ENCODE measurements around the gene MRPL34.

MRPL34 gene

GRCh38 chr19:17312189-17313113, 6.8 kb downstream of the MRPL34 start:
- ATAC-seq (no peak), DNase-seq (no peak)
- H3K4me3 Mint-ChIP-seq = no peak overlapping the region
- no peaks in the 10 kb centered on the region for H3K9me3 Mint-ChIP-seq
- peaks cover 2% of the 10 kb centered on the region for H3K27me3 Mint-ChIP-seq
- no peak overlapping the region for H3K27ac Mint-ChIP-seq
- H3K4me1 Mint-ChIP-seq = peaks cover 30% of the 10 kb centered on the region
- H3K36me3 Mint-ChIP-seq (ENCODE audit: low read depth) = peaks cover 10% of the 10 kb centered on the region

GRCh38 chr19:17314007-17314593, 8.4 kb downstream of the MRPL34 start:
- peaks cover 10% of the 10 kb centered on the region for H3K36me3 Mint-ChIP-seq (ENCODE audit: low read depth)

DNA sequence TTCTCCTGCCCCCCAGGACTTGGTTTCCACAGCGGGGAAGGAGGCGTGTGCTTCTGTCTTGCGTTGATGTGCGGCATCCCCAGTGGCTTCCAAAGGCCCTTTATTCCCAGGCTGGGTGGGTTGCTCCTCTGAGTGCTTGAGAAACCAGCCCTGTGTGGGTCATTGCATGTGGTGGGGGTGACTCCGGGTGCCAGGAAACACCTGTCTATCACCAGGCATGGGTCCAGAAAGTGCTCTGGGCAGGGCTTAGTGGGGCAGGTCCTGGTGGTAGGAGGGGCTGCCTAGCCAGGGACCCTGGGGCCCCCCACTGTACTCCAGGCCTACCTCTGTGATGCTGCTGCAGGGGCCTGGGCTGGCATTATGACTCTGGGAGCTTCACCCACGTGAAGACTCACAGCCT, 13.3 kb downstream of the MRPL34 start:
- no peaks in the 10 kb centered on the region for H3K27me3 Mint-ChIP-seq
- no peak for DNase-seq
- no peak for ATAC-seq
- no peak overlapping the region for H3K27ac Mint-ChIP-seq
- no peaks in the 10 kb centered on the region for H3K9me3 Mint-ChIP-seq
- peaks cover 16% of the 10 kb centered on the region for H3K36me3 Mint-ChIP-seq (ENCODE audit: low read depth)
- H3K4me3 Mint-ChIP-seq = no peak overlapping the region
- H3K4me1 Mint-ChIP-seq = peaks cover 7% of the 10 kb centered on the region

More at GRCh38 chr19:17314007-17314593, 8.4 kb downstream of the MRPL34 start:
- no peaks in the 10 kb centered on the region for H3K9me3 Mint-ChIP-seq
- H3K4me3 Mint-ChIP-seq = no peak overlapping the region
- ATAC-seq (no peak), DNase-seq (no peak)
- H3K27me3 Mint-ChIP-seq = peaks cover 2% of the 10 kb centered on the region
- no peak overlapping the region for H3K27ac Mint-ChIP-seq
- peaks cover 21% of the 10 kb centered on the region for H3K4me1 Mint-ChIP-seq

DNA sequence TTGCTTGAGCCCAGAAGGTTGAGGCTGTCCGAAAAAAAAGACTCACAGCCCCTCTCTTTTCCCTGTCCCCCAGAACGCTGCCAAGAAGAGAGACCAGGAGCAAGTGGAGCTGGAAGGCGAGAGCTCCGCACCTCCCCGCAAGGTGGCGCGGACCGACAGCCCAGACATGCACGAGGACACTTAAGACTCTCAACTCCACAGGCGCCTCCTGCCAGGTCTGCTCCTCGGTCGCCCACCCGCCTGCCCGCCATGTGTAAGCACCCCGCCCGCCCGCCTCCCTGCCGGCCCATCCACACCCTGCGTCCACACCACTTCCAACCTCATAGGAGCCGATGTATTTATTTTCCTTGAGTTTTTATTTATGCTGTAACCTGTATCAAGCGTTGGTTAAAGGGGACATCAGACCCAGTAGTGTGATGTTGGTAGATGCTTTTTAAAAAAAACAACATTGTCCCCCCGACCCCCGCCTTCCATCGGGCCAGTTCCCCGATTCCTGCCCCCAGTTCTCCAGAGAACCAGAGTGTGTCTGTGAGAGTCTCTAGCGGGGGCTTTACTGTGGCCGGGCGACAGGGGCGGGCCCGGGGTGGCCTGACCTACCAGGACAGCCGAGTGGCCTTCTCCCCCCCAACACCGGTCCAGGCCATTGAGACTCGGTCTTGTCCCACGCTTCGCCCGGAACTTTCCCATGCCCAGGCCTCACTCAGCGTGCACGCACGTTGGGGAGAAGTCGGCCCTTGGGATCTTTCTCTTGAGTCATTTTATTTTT, 14.0 kb downstream of the MRPL34 start:
- Mint-ChIP-seq H3K27me3 (no peaks in the 10 kb centered on the region), H3K4me3 (no peak overlapping the region), H3K27ac (no peak overlapping the region), H3K9me3 (no peaks in the 10 kb centered on the region), H3K36me3 (ENCODE audit: low read depth) (peaks cover 16% of the 10 kb centered on the region), H3K4me1 (peaks cover 7% of the 10 kb centered on the region)
- no peak for ATAC-seq
- no peak for DNase-seq

DNA sequence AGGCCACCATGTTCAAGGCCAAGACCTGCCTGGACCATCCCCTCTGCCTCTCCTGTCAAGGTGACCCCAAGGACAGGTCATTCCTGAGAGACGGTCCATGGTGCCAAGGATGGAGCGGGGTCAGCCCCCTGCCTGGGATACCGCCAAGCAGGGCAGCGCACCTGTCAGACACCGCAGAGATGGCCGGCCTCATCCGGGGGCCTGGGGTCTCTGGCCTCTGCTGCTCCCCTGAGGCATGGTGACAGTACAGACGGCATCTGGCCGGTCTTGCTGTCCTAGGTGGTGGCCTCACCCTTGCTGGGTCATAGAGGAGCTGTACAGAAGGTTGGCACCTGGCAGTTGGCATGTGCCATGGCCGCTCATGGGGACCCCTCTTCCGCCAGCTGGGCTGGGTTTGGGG, 14.8 kb downstream of the MRPL34 start:
- peaks cover 16% of the 10 kb centered on the region for H3K36me3 Mint-ChIP-seq (ENCODE audit: low read depth)
- no peak overlapping the region for H3K4me3 Mint-ChIP-seq
- no peak overlapping the region for H3K27ac Mint-ChIP-seq
- DNase-seq = no peak
- no peak for ATAC-seq
- H3K4me1 Mint-ChIP-seq = peaks cover 7% of the 10 kb centered on the region
- H3K9me3 Mint-ChIP-seq = no peaks in the 10 kb centered on the region
- H3K27me3 Mint-ChIP-seq = no peaks in the 10 kb centered on the region

DNA sequence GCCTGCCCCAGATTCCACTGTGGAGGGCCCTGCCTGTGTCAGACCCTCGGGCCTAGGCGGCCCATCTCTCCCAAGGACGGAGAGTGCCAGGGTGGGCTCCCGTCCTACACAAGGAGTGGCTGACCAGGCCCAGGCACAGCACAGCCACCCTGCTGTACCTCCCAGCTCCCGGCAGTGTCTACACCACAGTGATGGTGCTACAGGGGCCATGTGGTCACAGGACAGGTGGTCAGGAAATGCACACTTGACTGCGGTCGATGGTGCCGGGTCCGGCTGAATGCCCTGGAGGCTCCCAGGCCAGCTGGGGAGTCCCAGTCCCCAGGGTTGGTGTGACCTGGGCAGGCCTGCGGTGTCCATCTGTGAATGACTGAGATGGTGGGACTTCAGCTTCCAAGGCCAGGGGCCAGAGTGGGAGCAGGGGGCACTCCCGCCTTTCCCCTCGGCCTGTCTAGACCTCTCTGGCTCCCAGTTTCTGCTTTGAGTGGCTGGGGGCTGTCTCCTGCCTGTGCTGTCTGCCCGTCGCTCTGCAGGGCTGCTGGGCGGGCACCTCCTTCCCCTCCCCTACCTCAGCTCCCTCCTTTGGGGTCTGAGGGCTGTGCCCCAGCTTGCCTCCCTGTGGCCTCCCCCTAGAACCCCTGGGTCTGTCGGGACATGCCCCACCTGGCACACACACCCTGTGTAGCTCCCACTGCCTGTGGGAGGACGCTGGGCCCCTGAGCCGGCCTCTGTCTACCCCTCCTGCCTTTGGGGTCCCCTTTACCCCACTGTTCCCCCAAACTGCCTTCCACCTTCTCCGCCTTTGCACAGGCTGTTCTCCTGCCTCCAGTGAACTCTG, 16.2 kb downstream of the MRPL34 start:
- no peaks in the 10 kb centered on the region for H3K27me3 Mint-ChIP-seq
- peaks cover 8% of the 10 kb centered on the region for H3K36me3 Mint-ChIP-seq (ENCODE audit: low read depth)
- DNase-seq (no peak), ATAC-seq (no peak)
- no peak overlapping the region for H3K4me3 Mint-ChIP-seq
- no peak overlapping the region for H3K27ac Mint-ChIP-seq
- peaks cover 3% of the 10 kb centered on the region for H3K4me1 Mint-ChIP-seq
- no peaks in the 10 kb centered on the region for H3K9me3 Mint-ChIP-seq

DNA sequence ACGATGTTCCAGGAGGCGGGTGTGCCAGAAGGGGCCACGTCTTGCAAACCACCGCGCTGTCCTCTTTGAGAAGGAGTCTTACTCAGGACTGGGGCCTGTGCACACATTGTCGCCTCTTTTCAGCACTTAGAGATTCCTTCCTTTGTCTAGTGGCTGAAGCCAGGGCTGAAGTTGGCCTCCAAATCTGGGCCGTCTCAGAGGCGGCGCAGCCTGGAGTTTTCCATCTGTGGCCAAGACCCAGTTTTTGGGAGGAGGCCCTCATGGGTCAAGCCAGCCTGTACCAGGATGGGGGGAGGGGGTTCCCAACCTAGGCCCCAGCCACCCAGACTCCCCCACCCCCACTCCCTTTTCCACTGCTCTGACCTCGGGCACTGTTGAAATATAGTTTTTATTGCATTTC, 17.2 kb downstream of the MRPL34 start:
- Mint-ChIP-seq H3K4me1 (peaks cover 3% of the 10 kb centered on the region), H3K27me3 (no peaks in the 10 kb centered on the region), H3K4me3 (no peak overlapping the region), H3K36me3 (ENCODE audit: low read depth) (peaks cover 8% of the 10 kb centered on the region), H3K27ac (no peak overlapping the region), H3K9me3 (no peaks in the 10 kb centered on the region)
- ATAC-seq (no peak), DNase-seq (no peak)

DNA sequence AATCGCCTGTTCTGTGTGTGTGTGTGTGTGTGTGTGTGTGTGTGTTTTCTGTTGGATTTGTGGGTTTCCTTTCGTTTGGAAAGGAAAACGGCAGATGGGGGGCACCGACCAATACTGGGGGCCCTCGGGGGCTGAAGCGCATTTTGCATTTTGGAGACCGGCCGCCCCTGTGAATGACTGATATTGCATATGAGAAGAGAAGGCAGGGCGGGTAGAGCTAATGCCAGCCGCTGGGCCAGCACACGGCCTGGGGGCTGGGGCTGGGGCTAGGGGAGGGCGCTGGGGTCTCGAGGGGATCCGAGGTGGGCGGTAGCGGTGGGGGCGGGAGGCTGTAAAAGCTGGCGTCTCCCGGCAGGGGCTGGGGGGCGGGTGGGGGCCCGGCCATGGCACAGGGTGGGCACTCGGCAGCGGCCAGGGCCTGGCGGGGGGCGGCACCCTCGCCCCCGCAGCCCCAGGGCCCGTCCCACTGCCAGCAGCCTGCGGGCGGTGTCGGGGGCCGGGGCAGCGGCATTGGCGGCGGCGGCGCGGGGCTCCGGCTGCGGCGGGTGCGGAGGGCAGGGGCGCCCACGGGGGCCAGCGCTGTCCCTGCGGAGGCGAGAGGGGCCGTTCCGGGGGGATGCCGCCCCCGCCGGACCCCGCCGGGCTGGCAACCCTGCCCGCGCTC, 17.8 kb downstream of the MRPL34 start:
- ATAC-seq (no peak), DNase-seq (no peak)
- no peak overlapping the region for H3K27ac Mint-ChIP-seq
- no peaks in the 10 kb centered on the region for H3K9me3 Mint-ChIP-seq
- no peak overlapping the region for H3K4me3 Mint-ChIP-seq
- peaks cover 8% of the 10 kb centered on the region for H3K36me3 Mint-ChIP-seq (ENCODE audit: low read depth)
- H3K4me1 Mint-ChIP-seq = peaks cover 3% of the 10 kb centered on the region
- H3K27me3 Mint-ChIP-seq = no peaks in the 10 kb centered on the region

GRCh38 chr19:17323964-17324332, 18.3 kb downstream of the MRPL34 start:
- Mint-ChIP-seq H3K9me3 (no peaks in the 10 kb centered on the region), H3K4me3 (no peak overlapping the region), H3K27me3 (no peaks in the 10 kb centered on the region), H3K4me1 (peaks cover 3% of the 10 kb centered on the region), H3K27ac (no peak overlapping the region), H3K36me3 (ENCODE audit: low read depth) (peaks cover 8% of the 10 kb centered on the region)
- ATAC-seq (peak; percentile 12), DNase-seq (no peak)

DNA sequence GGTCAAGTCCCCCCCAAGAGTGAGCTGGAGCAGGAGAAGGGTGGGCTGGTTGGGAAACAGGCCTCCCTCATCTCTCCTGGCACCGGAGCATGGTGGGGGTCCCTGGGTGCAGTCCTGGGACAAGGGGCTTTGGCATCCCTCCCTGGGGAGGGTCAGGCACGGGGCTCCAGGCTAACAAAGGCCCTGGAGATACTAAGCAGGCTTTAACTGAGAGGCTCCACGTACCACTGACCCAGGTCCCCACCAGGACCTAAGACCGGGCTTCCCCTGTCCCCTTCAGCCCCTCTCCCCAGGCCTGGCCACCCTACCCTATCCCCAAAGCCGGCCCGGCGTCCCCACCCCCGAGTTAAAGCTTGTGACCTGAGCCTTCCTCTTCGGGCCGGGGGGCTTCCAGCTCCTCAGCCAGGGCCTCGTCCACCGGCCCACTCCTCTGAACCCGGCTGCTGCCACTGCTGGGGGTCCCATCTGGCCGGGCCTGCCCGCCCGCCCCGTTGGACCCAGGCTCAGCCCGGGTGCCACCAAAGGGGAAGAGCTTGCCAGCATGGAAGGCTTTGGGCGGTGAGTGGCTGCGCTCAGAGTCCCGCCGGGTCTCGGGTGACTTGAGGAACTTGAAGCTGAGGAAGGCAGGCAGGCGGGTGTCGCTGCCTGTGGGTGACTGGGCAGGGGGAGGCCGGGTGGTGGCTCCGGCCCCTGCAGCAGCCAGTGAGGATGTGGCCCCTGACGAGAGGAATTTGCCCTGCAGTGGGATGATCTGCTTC, 18.9 kb downstream of the MRPL34 start:
- Mint-ChIP-seq H3K27me3 (no peaks in the 10 kb centered on the region), H3K36me3 (ENCODE audit: low read depth) (peaks cover 8% of the 10 kb centered on the region), H3K27ac (no peak overlapping the region), H3K4me3 (no peak overlapping the region), H3K9me3 (no peaks in the 10 kb centered on the region), H3K4me1 (peaks cover 5% of the 10 kb centered on the region)
- no peak for DNase-seq
- ATAC-seq = no peak

- H3K4me1 Mint-ChIP-seq = peaks cover 8% of the 10 kb centered on the region
- no peaks in the 10 kb centered on the region for H3K27me3 Mint-ChIP-seq
- H3K4me3 Mint-ChIP-seq = no peak overlapping the region
- no peak for ATAC-seq
- H3K27ac Mint-ChIP-seq = no peak overlapping the region
- no peak for DNase-seq
- peaks cover 4% of the 10 kb centered on the region for H3K36me3 Mint-ChIP-seq (ENCODE audit: low read depth)
- H3K9me3 Mint-ChIP-seq = no peaks in the 10 kb centered on the region
Measured at GRCh38 chr19:17325133-17325532, 19.5 kb downstream of the MRPL34 start.

- Mint-ChIP-seq H3K4me1 (peaks cover 11% of the 10 kb centered on the region), H3K36me3 (ENCODE audit: low read depth) (peaks cover 2% of the 10 kb centered on the region), H3K9me3 (no peaks in the 10 kb centered on the region), H3K27me3 (no peaks in the 10 kb centered on the region), H3K4me3 (no peak overlapping the region), H3K27ac (no peak overlapping the region)
- ATAC-seq (no peak), DNase-seq (no peak)
Measured at GRCh38 chr19:17325881-17326594, 20.4 kb downstream of the MRPL34 start.

DNA sequence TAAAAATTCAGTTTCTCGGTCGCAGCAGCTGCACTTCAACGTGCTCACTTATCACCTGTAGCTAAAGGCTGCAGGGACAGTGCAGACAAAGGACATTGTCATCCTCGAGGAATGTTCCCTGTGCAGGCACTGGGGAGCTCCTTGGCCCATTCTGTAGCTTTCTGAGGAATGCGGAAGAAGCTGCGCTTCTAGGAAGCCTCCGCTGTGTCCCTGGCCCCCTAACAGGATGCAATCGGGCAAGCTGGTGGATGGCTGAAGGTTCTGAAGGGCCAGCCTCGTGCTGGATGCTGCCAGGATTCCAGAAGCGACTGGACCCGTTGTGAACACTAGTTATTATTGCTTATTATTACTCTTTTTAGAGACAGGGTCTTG, 20.9 kb downstream of the MRPL34 start:
- Mint-ChIP-seq H3K27ac (no peak overlapping the region), H3K36me3 (ENCODE audit: low read depth) (peaks cover 2% of the 10 kb centered on the region), H3K9me3 (no peaks in the 10 kb centered on the region), H3K4me3 (no peak overlapping the region), H3K27me3 (no peaks in the 10 kb centered on the region), H3K4me1 (peaks cover 11% of the 10 kb centered on the region)
- ATAC-seq (no peak), DNase-seq (no peak)

Data from activated naive CD8-positive, alpha-beta T cell treated with anti-CD3 and anti-CD28 coated beads, Interleukin-2, amount 50 U/mL, for 24 hours (primary cell).